HG03460 (cell line): ENCODE data around the gene RWDD1.
"Not testable (repeated sequence)": the region's sequence is repeated elsewhere in the genome, so short reads cannot be mapped to it uniquely, and the experiment has no call there.

Source experiments
- ATAC-seq: cut with Tn5 transposase; IDR thresholded peaks from one replicate; pipeline ENCODE4 v1.9.1; 2021; ENCODE audit not compliant: unreplicated experiment

Gene RWDD1

GRCh38 chr6:116604868-116605267, 33.6 kb downstream of the RWDD1 start:
- not testable (repeated sequence) for ATAC-seq

- ATAC-seq = no peak
These were observed 34.6 kb downstream of the RWDD1 start for GRCh38 chr6:116605935-116606334.

GRCh38 chr6:116611056-116611455, 39.8 kb downstream of the RWDD1 start:
- ATAC-seq = no peak

- peak; percentile 100 for ATAC-seq
These were observed 44.8 kb downstream of the RWDD1 start, which contains the start of gene RSPH4A for GRCh38 chr6:116615937-116616736. TSS of gene RSPH4A (plus strand) at chr6:116616479. CDS start at chr6:116616624, 145 bp downstream.

- ATAC-seq = no peak
These were observed 45.4 kb downstream of the RWDD1 start for GRCh38 chr6:116616737-116617053.

GRCh38 chr6:116624036-116624805, 52.9 kb downstream of the RWDD1 start:
- ATAC-seq = no peak

GRCh38 chr6:116625872-116626271, 54.6 kb downstream of the RWDD1 start:
- ATAC-seq = no peak

- no peak for ATAC-seq
These were observed 58.3 kb downstream of the RWDD1 start for GRCh38 chr6:116629563-116629981.

- ATAC-seq = peak; percentile 80
These were observed 60.2 kb downstream of the RWDD1 start for GRCh38 chr6:116631379-116631990.

GRCh38 chr6:116633685-116634084, 62.4 kb downstream of the RWDD1 start:
- no peak for ATAC-seq
